CD1c-positive myeloid dendritic cell (primary cell): ENCODE data around the gene CYP27A1.
"Not testable (repeated sequence)": the region's sequence is repeated elsewhere in the genome, so short reads cannot be mapped to it uniquely, and the experiment has no call there.

Experiments
- DNase-seq: peaks from one replicate; pipeline ENCODE4 v3.0.0-alpha.2; 2016; ENCODE audit errors: extremely low spot score

The CYP27A1 gene

GRCh38 chr2:218831378-218831990 lies 49.5 kb downstream of the CYP27A1 start, which contains the start of gene PRKAG3:
Gene PRKAG3, minus strand, starts transcription at chr2:218831803.
- no peak for DNase-seq

GRCh38 chr2:218832081-218832480 lies 50.1 kb downstream of the CYP27A1 start:
- no peak for DNase-seq

- no peak for DNase-seq
Measured at GRCh38 chr2:218832520-218832919, 50.6 kb downstream of the CYP27A1 start.

GRCh38 chr2:218833023-218833609 lies 51.2 kb downstream of the CYP27A1 start:
- no peak for DNase-seq

GRCh38 chr2:218834685-218835084 lies 52.7 kb downstream of the CYP27A1 start:
- no peak for DNase-seq

- no peak for DNase-seq
Measured at GRCh38 chr2:218837495-218837894, 55.5 kb downstream of the CYP27A1 start.

- DNase-seq: peak; percentile 42
Measured at GRCh38 chr2:218839430-218839829, 57.5 kb downstream of the CYP27A1 start.

GRCh38 chr2:218839888-218840287 lies 57.9 kb downstream of the CYP27A1 start:
- DNase-seq: no peak

- DNase-seq: not testable (repeated sequence)
Measured at GRCh38 chr2:218844334-218844733, 62.4 kb downstream of the CYP27A1 start.

- DNase-seq: not testable (repeated sequence)
Measured at GRCh38 chr2:218846963-218847362, 65.0 kb downstream of the CYP27A1 start.

- no peak for DNase-seq
Measured at GRCh38 chr2:218849721-218850120, 67.8 kb downstream of the CYP27A1 start.

GRCh38 chr2:218850796-218851195 lies 68.8 kb downstream of the CYP27A1 start:
- DNase-seq: no peak

GRCh38 chr2:218851286-218851685 lies 69.3 kb downstream of the CYP27A1 start:
- no peak for DNase-seq

GRCh38 chr2:218852911-218853667 lies 71.1 kb downstream of the CYP27A1 start:
- DNase-seq: peak; percentile 77

- no peak for DNase-seq
Measured at GRCh38 chr2:218853766-218854165, 71.8 kb downstream of the CYP27A1 start.

- DNase-seq: no peak
Measured at GRCh38 chr2:218854860-218855259, 72.9 kb downstream of the CYP27A1 start.

GRCh38 chr2:218855305-218856166 lies 73.6 kb downstream of the CYP27A1 start:
- DNase-seq: no peak

GRCh38 chr2:218856167-218856895 lies 74.4 kb downstream of the CYP27A1 start:
- no peak for DNase-seq

- DNase-seq: no peak
Measured at GRCh38 chr2:218856896-218857243, 74.9 kb downstream of the CYP27A1 start.

GRCh38 chr2:218857371-218858137 lies 75.6 kb downstream of the CYP27A1 start:
- DNase-seq: no peak

- no peak for DNase-seq
Measured at GRCh38 chr2:218858138-218858445, 76.1 kb downstream of the CYP27A1 start.
